Stomach smooth muscle (tissue), 2 donors: ENCODE measurements around the gene LRCH4.

Source experiments
- H3K27ac ChIP-seq: one replicate; pipeline ENCODE4 v1.7.0; 2013; ENCODE audit warnings: mild to moderate bottlenecking, low read length, inconsistent platforms
- H3K27me3 ChIP-seq, 2 donors: one replicate each; pipeline ENCODE4 v1.7.0; 2013; ENCODE audit warnings: low read length in 2 of 2; ENCODE audit not compliant: insufficient read depth in 2 of 2, control insufficient read depth in 1 of 2
- H3K36me3 ChIP-seq, 2 donors: one replicate each; pipeline ENCODE4 v1.7.0; 2013; ENCODE audit warnings: low read length in 2 of 2; ENCODE audit not compliant: control insufficient read depth in 2 of 2, insufficient read depth in 2 of 2
- H3K4me1 ChIP-seq: one replicate; pipeline ENCODE4 v1.7.0; 2013; ENCODE audit warnings: low read length; ENCODE audit not compliant: control insufficient read depth, insufficient read depth
- H3K4me3 ChIP-seq, 2 donors: one replicate each; pipeline ENCODE4 v1.7.0; 2013; ENCODE audit warnings: low read length in 2 of 2
- H3K9ac ChIP-seq, 2 donors: one replicate each; pipeline ENCODE4 v1.7.0; 2013; ENCODE audit warnings: low read length in 2 of 2, mild to moderate bottlenecking in 1 of 2
- H3K9me3 ChIP-seq, 2 donors: one replicate each; pipeline ENCODE4 v1.7.0; 2013; ENCODE audit warnings: low read length in 2 of 2; ENCODE audit not compliant: control insufficient read depth in 2 of 2
- donor health status: healthy.
- donor health status: Pancreatic carcinoma.

Gene LRCH4

DNA sequence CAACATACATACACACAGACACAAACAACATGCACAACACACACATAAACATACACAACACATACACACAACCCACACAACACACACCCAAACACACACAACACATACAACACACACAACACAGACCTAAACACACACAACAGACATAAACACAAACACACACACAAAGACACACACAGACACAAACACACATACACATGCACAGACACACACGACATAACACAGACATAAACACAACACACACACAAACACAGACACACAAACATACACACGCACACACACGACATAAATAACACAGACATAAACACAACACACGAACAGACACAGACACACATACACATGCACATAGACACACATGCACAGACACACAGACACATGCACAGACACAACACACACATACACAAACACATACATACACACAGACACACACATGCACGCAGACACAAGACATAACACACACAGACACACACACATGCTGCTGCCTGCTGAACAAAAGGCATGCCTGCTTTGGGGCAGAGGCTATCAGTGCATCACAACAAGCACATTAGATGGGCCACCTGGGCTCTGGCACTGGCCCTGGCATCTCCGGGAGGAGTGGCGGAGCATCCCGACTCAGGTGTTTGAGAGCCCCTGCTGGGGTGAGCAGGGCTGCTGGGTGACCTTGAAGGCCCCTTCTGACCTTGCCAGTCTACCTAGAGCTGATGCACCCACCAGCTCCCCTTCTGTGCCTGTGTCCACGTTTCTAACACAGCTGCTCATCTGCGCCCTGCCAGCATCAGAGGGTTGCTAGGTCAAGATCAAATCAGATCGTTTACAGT, 5.3 kb downstream of the LRCH4 start:
- Histone ChIP-seq H3K9me3 (no peaks in the 10 kb centered on the region), H3K27ac (no peak overlapping the region), H3K4me1 (peaks cover 26% of the 10 kb centered on the region), H3K4me3 (no peak overlapping the region), H3K9ac (no peak overlapping the region), H3K27me3 (no peaks in the 10 kb centered on the region), H3K36me3 (peaks cover 29 to 57% of the 10 kb centered on the region in 2 donors)

DNA sequence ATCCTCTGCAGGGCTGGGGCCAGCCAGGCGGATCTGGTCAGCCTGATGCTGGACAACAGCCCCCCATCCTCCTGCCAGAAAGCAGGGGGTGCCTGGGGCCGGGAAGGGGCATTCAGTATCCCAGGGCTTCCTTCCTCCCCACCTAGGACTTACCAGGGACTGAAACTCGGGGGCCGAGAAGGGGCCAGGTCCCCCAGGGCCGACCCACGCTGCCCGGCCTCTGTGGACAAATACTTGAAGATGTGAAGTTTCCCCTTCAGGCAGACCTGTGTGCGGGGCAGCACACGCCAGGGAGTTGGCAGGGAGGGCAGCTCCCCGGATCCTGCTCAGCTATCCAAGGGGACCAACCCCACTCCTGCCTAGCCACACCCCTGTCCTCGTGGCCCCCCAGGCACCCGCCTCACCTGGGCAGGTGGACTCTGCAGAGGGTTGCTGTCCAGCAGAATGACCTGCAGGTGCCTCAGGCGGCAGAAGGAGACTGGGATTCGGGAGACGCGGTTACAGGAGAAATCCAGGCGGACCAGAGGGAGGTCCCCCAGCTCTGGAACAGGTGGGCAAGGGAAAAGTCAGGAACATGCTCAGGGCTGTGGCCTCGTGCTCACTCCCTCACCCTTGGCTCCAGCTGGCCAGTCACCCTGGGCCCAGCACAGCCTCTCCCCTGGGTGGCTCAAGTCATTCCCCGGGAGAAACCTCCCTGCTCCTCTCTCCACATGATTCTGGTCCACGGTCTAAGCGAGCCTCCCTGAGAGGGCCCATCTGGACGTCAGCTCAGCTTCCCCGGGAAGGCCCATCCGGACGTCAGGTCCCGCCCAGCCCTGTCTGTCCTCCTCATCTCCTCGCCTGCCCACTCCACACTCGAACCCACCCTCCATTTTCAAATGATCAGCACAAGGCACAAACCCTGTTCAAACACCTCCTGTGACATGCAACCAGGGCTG, 7.4 kb downstream of the LRCH4 start:
- Histone ChIP-seq H3K4me3 (no peak overlapping the region), H3K4me1 (peaks cover 7% of the 10 kb centered on the region), H3K36me3 (peaks cover 33 to 61% of the 10 kb centered on the region in 2 donors), H3K9ac (no peak overlapping the region), H3K9me3 (no peaks in the 10 kb centered on the region), H3K27me3 (no peaks in the 10 kb centered on the region), H3K27ac (no peak overlapping the region)

- Histone ChIP-seq H3K4me1 (no peaks in the 10 kb centered on the region), H3K36me3 (peaks cover 33 to 60% of the 10 kb centered on the region in 2 donors), H3K9me3 (no peaks in the 10 kb centered on the region), H3K27me3 (no peaks in the 10 kb centered on the region), H3K4me3 (no peak overlapping the region), H3K9ac (no peak overlapping the region), H3K27ac (no peak overlapping the region)
These were observed 8.4 kb downstream of the LRCH4 start for GRCh38 chr7:100577507-100577906.

GRCh38 chr7:100577103-100577502, 8.8 kb downstream of the LRCH4 start:
- H3K4me3 ChIP-seq = no peak overlapping the region

DNA sequence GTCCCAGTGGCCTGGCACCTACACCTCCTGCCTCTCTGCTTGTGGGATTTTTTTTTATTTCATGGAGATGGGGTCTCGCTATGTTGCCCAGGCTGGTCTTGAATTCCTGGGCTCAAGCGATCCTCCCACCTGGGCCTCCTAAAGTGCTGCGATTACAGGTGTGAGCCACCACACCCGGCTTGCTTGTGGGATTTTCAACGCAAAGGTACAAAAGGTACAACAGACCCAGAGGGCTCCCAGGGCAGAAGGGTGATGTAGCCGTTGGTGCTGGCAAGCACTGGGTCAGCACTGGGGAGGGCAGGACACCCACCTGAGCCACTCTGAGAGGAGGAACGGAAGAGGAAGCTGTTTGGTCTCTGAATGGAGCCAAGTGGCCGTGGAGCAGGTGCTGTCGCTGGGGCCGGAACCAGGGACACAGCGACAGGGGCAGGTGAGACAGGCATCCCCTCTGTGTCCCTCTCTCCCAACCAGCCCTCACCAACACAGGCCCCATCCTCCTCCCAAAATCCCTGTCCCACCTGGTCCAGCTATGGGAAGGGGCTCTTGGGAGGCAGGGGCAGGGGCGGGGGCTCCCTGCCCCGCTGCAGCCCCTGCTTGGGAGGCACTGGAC, 9.4 kb downstream of the LRCH4 start:
- H3K36me3 ChIP-seq = peaks cover 30 to 50% of the 10 kb centered on the region in 2 donors
- H3K27me3 ChIP-seq = no peaks in the 10 kb centered on the region
- H3K4me1 ChIP-seq = no peaks in the 10 kb centered on the region
- H3K9me3 ChIP-seq = no peaks in the 10 kb centered on the region
- no peak overlapping the region for H3K9ac ChIP-seq
- no peak overlapping the region for H3K4me3 ChIP-seq
- no peak overlapping the region for H3K27ac ChIP-seq

More at GRCh38 chr7:100577103-100577502, 8.8 kb downstream of the LRCH4 start:
- Histone ChIP-seq H3K9me3 (no peaks in the 10 kb centered on the region), H3K36me3 (peaks cover 33 to 56% of the 10 kb centered on the region in 2 donors), H3K27me3 (no peaks in the 10 kb centered on the region), H3K9ac (no peak overlapping the region), H3K27ac (no peak overlapping the region), H3K4me1 (no peaks in the 10 kb centered on the region)

DNA sequence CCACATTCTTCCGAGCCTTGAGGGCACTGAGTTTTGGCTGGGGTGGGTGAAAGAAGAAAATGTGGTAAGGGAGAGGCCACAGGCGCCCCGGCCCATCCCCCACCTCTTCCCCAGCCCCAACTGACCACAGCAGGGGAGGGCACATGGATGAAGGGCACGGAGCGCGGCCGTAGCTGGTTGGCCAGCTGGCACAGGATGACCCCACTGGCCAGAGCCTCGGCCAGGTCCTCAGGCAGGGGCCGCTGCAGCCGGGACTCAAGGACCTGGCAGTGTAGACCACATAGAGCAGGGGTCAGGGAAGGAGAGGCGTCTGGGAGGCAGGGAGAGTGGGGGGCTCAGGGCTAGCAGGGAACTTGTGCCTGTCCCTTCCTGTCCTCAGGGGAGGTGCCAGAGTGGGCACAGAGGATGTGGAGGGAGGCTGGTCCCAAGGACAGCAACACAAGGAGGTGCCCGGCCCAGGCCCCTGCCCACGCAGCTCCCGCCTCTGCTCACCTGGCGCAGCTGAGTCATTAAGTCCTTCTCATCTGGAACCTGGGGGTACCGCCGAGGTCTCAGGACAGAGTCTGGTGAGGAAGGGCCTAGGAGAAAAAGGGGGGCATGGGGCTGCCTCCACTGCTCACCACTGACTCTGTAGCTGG, 10.1 kb downstream of the LRCH4 start:
- no peaks in the 10 kb centered on the region for H3K27me3 ChIP-seq
- no peak overlapping the region for H3K4me3 ChIP-seq
- H3K9me3 ChIP-seq = no peaks in the 10 kb centered on the region
- no peak overlapping the region for H3K27ac ChIP-seq
- no peak overlapping the region for H3K9ac ChIP-seq
- H3K36me3 ChIP-seq = peaks cover 24 to 44% of the 10 kb centered on the region in 2 donors
- no peaks in the 10 kb centered on the region for H3K4me1 ChIP-seq

GRCh38 chr7:100575206-100575631, 10.7 kb downstream of the LRCH4 start:
- Histone ChIP-seq H3K27ac (no peak overlapping the region), H3K27me3 (no peaks in the 10 kb centered on the region), H3K36me3 (peaks cover 18 to 38% of the 10 kb centered on the region in 2 donors)

DNA sequence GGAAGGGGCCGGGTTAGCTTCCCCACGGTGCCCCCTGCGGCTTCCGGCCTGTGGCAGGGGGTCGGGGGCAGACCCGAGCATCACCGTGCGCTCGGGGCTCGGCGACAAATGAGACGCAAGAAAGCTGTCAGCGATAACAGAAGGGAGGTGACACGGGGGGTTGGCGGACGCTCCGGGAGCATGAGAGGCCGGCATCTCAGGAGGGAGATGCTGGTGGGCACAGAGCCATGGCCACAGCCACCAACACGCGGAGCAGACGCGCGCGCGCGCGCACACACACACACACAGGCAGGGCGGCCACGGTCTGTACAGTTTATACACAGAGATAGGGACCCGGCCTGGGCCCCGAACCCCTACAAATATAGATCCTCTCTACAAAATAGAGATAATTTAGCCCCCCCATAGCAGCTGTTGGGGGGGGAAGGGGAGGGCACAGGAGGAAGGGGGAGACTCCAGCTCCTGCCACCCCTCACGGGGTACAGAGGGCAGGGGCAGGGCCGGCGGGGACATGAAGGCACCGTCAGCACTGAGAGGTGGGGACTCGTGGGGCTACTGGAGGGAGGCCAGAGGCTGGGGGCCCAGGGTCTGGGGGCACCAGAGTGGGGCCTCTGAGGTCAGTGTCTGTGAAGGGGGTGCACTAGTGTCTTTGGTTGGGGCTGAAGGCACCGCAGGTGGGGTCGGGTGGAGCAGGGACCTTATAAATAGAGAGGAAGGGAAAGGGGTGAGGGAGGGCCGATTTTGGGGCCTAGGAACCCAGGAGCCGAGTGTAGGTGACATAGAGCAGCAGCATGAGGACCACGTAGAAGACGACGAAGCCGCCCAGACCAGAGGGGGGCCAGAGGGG, 11.3 kb downstream of the LRCH4 start:
- Histone ChIP-seq H3K36me3 (peaks cover 12 to 31% of the 10 kb centered on the region in 2 donors), H3K27ac (no peak overlapping the region), H3K9me3 (no peaks in the 10 kb centered on the region), H3K4me3 (no peak overlapping the region), H3K9ac (no peak overlapping the region), H3K4me1 (peaks cover 8% of the 10 kb centered on the region), H3K27me3 (no peaks in the 10 kb centered on the region)

More at GRCh38 chr7:100575206-100575631, 10.7 kb downstream of the LRCH4 start:
- Histone ChIP-seq H3K9ac (no peak overlapping the region), H3K4me3 (no peak overlapping the region), H3K9me3 (no peaks in the 10 kb centered on the region), H3K4me1 (peaks cover 2% of the 10 kb centered on the region)

- Histone ChIP-seq H3K4me1 (peaks cover 11% of the 10 kb centered on the region), H3K9ac (no peak within 1 kb of the TSS), H3K27me3 (no peaks in the 10 kb centered on the region), H3K27ac (no peak within 1 kb of the TSS), H3K9me3 (no peaks in the 10 kb centered on the region), H3K4me3 (no peak within 1 kb of the TSS), H3K36me3 (peaks cover 12 to 26% of the 10 kb centered on the region in 2 donors)
These were observed 12.1 kb downstream of the LRCH4 start, which contains the start of gene SAP25 for GRCh38 chr7:100573691-100574361. Gene SAP25, minus strand, starts transcription at chr7:100573900. Its CDS starts 158 bp downstream, at chr7:100573742.
